ENCODE results near the gene TENM4.

DNA sequence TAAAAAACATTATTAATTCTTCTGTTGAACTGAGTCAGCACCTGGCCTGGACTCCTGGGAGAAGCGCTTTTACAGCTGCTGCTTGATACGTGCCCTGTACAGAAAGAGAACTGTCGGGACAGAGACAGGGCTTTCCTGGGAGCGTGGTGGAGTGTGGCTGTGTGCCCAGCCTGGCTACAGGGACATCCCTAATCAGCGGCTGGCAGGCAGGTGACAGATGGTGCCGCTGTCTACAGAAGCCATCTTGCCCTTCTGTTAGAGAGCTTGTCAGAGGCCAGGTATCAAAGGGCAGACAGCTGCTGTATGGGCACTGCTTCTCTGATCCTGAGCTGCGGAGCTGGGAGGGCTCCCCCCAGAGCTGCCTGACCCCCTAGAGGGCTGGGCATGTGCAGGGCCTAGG is 361.8 kb downstream of the TENM4 start:
- TF ChIP-seq HDAC2 (IDR thresholded peaks at IDR 0.05; ENCODE audit: borderline replicate concordance in 1 of 2, low read depth in 2 of 2, low read length in 2 of 2) (no peak), TCF12 (IDR thresholded peaks at IDR 0.05; ENCODE audit: low read depth, low read length) (no peak), JUN (IDR thresholded peaks at IDR 0.05; ENCODE audit: low read depth, low read length) (no peak), POLR2AphosphoS5 (IDR thresholded peaks at IDR 0.05; ENCODE audit: low read depth, low read length) (no peak), RNF2 (IDR thresholded peaks at IDR 0.05; ENCODE audit: borderline replicate concordance, low read depth, low read length, missing control alignments, poor library complexity, severe bottlenecking) (no peak), RXRA (IDR thresholded peaks at IDR 0.05; ENCODE audit: insufficient read depth, low read depth, low read length) (no peak), BACH1 (IDR thresholded peaks at IDR 0.05; ENCODE audit: low read length) (no peak), EZH2 (IDR thresholded peaks at IDR 0.05; ENCODE audit: low read depth, low read length, severe bottlenecking) (no peak), YY1 (IDR thresholded peaks at IDR 0.05; ENCODE audit: low read depth, low read length) (no peak), MAFK (IDR thresholded peaks at IDR 0.05; ENCODE audit: low read depth, low read length) (no peak)
- TF ChIP-seq, protein P1, sequence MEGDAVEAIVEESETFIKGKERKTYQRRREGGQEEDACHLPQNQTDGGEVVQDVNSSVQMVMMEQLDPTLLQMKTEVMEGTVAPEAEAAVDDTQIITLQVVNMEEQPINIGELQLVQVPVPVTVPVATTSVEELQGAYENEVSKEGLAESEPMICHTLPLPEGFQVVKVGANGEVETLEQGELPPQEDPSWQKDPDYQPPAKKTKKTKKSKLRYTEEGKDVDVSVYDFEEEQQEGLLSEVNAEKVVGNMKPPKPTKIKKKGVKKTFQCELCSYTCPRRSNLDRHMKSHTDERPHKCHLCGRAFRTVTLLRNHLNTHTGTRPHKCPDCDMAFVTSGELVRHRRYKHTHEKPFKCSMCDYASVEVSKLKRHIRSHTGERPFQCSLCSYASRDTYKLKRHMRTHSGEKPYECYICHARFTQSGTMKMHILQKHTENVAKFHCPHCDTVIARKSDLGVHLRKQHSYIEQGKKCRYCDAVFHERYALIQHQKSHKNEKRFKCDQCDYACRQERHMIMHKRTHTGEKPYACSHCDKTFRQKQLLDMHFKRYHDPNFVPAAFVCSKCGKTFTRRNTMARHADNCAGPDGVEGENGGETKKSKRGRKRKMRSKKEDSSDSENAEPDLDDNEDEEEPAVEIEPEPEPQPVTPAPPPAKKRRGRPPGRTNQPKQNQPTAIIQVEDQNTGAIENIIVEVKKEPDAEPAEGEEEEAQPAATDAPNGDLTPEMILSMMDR (IDR thresholded peaks at IDR 0.05; ENCODE audit: control extremely low read depth in 1 of 3, insufficient read depth in 1 of 3, low read depth in 1 of 3, low read length in 3 of 3) = no peak
